Activated T-cell treated with anti-CD3 and anti-CD28 coated beads, Interleukin-2, amount 50 U/mL, for 72 hours (primary cell): ENCODE measurements around the gene CCDC69. TPM values are rescaled to one million over a fixed set of nuclear protein-coding genes. Genes with fewer than 3 reads are reported as not detected.
"Not testable (repeated sequence)": the region's sequence is repeated elsewhere in the genome, so short reads cannot be mapped to it uniquely, and the experiment has no call there.

Experiments used
- ATAC-seq, 2 donors: fragments of 150-1000 bp; cut with Tn5 transposase; replicated peaks in 1 of 2; 2 replicates each; pipeline ENCODE4 v1.10.0; 2021; ENCODE audit warnings: moderate library complexity in 2 of 2, mild to moderate bottlenecking in 1 of 2
- DNase-seq, 2 donors: peaks; one replicate each; pipeline ENCODE4 v3.0.0; 2021 to 2022; ENCODE audit warnings: mixed read lengths in 1 of 2
- H3K27ac Mint-ChIP-seq: one replicate; pipeline ENCODE4 v1.8.0; 2022; ENCODE audit warnings: mild to moderate bottlenecking, moderate library complexity, mixed read lengths
- H3K27me3 Mint-ChIP-seq: one replicate; pipeline ENCODE4 v1.8.0; 2022; ENCODE audit warnings: low read depth, mixed read lengths
- H3K36me3 Mint-ChIP-seq, 2 donors: one replicate each; pipeline ENCODE4 v1.8.0; 2022; ENCODE audit warnings: mixed read lengths in 2 of 2, mild to moderate bottlenecking in 1 of 2; ENCODE audit not compliant: insufficient read depth in 2 of 2
- H3K4me1 Mint-ChIP-seq: one replicate; pipeline ENCODE4 v1.8.0; 2022; ENCODE audit warnings: low read depth, mixed read lengths
- H3K4me3 Mint-ChIP-seq, 2 donors: one replicate each; pipeline ENCODE4 v1.8.0; 2022; ENCODE audit warnings: mild to moderate bottlenecking in 2 of 2, mixed read lengths in 2 of 2, moderate library complexity in 2 of 2
- H3K9me3 Mint-ChIP-seq, 2 donors: one replicate each; pipeline ENCODE4 v1.8.0; 2022; ENCODE audit warnings: mixed read lengths in 2 of 2
- total RNA-seq, 2 donors: library from RNA; stranded (reverse); gene quantifications; one replicate each; pipeline ENCODE4 v1.2.3, GENCODE V29; 2022

CCDC69 gene
- total RNA-seq, 2 donors from 2014 or later = 44.8 to 53.1 TPM

DNA sequence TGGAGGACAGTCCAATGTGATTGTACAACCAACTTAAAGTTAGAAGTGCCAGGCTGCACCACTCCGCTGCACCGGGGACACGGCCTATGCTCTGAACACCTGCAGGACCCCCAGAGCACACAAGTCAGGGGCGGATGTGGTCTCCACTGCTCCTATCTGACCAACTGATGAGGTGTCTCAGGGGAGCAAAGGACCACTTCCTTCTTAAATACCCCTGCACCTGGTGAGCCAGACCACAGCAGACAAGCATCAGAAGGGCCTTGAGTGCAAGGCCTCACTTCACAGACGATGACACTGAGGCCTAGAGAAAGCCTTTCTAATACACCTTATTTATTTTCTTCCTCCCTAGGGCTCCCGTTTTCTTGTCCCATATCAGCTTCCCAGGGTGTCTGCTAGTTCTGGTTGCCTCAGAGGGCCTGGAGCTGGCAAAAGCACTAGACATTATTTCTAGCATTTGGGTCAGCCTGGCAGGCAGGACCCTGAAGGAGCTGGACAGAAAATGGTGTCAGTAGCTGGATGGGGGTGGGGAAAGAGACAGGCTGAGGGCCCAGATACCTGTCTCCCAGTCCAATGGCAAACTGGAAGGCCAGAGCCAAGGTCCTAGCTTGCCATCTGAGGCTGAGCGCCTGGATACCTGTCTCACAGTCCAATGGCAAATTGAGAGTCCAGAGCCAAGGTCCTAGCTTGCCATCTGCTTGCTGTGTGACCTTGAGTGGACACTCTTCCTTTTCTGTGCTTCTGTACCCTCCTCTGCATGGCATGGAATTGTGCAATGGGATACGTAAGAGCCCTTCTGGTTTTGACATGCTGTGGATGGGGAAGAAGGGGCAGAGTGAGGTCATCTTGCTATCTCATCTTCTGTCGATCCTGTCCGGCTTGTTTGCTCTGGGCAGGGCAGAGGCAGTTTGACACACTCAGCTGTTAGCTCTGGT is 9.0 kb downstream of the CCDC69 start:
- Mint-ChIP-seq H3K36me3 (peaks cover 0 to 7% of the 10 kb centered on the region in 2 donors), H3K9me3 (no peaks in the 10 kb centered on the region), H3K4me1 (peaks cover 94% of the 10 kb centered on the region), H3K27ac (peak overlapping the region; percentile 97), H3K27me3 (no peaks in the 10 kb centered on the region), H3K4me3 (peak overlapping the region; percentile 93 to 96)
- peak; percentile 49 to 53 for ATAC-seq
- DNase-seq = peak; percentile 63

DNA sequence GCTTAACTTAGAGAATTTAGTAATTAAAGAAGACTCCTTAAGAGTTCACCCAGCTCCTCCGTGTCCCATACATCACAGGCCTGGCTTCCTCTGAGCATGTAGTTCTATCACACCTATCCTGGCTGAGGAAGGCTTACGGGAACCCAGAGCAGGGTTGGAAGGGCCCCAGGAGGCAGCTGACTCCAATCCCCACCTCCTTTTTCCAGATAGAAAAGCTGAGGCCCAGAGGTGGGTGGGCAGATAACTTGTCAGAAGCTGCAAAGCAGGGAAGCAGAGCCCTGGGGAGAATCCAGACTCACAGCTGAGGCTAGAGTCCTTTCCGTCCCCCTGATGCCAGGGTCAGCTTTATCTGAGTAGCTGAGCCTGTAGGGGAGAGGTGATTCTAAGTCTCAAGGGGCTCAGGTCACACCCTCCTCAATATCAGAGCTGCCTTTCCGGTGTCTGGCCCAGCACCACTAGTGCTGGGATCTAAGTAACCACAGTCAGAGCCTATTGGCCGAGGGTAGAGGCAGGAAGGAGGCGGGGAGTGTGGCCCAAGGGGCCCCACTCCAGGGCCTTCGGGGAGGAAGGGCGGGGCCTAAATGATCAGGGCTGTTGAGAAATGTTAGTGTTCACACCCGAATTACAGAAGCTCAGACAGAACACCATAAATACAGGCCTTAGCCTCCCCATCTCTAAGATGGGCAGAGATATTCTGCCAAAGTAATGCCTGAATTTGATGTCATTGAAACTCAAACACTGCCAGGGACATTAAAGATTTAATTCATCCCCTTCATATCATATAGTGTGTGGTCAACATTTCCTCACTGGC is 9.9 kb downstream of the CCDC69 start:
- ATAC-seq (peak; percentile 90), DNase-seq (peak; percentile 88 to 90)
- peak overlapping the region; percentile 93 to 96 for H3K4me3 Mint-ChIP-seq
- H3K27me3 Mint-ChIP-seq = no peaks in the 10 kb centered on the region
- peaks cover 0 to 7% of the 10 kb centered on the region in 2 donors for H3K36me3 Mint-ChIP-seq
- peaks cover 94% of the 10 kb centered on the region for H3K4me1 Mint-ChIP-seq
- peak overlapping the region; percentile 97 for H3K27ac Mint-ChIP-seq
- no peaks in the 10 kb centered on the region for H3K9me3 Mint-ChIP-seq

DNA sequence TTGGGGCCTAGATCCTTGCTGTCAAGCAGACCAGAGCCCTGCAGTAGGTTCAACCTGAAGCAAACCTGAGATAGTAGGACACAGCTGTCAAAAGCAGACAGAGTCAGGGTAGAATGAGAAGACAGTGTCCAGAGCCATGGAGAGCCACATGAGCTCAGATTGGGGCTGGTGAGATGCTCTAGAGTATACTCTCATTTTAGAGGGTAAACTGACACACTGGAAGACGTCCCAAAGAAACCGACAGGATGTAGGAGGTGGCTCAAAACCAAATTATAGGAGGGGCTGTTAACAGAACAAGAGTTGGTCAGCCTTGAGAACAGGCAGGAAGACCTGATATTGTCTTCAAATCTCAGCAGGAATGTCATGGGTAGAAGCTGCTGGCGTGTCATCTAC is 11.5 kb downstream of the CCDC69 start:
- ATAC-seq = peak; percentile 12 to 21
- Mint-ChIP-seq H3K27ac (peak overlapping the region; percentile 94), H3K36me3 (peaks cover 4 to 5% of the 10 kb centered on the region in 2 donors), H3K4me3 (peak overlapping the region; percentile 87 to 93), H3K9me3 (no peaks in the 10 kb centered on the region), H3K27me3 (no peaks in the 10 kb centered on the region), H3K4me1 (peaks cover 94% of the 10 kb centered on the region)
- DNase-seq = no peak

DNA sequence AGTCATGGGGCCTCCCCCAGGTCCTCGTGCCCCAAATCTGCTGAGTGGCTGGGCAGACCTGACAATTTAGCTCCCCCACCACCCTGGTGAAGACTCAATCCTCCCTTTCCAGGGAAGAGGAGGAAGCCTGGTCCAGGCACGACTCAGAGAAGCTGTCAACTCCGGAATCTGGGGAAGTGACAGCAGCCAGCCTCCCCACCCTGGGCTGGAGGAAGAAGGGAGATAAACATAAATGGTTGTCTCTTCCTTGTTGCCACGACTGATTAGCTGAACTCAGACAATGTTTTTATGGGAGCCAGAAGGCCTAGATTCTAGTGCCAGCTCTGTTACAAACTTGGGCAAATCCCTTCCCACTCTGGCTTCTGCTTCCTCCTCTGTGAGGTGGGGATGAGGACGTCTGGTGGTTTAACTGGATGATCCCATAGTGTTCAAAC is 15.4 kb downstream of the CCDC69 start:
- DNase-seq (no peak), ATAC-seq (no peak)
- H3K4me3 Mint-ChIP-seq = peak overlapping the region; percentile 37 to 49
- no peaks in the 10 kb centered on the region for H3K9me3 Mint-ChIP-seq
- no peaks in the 10 kb centered on the region for H3K27me3 Mint-ChIP-seq
- peaks cover 75% of the 10 kb centered on the region for H3K4me1 Mint-ChIP-seq
- H3K27ac Mint-ChIP-seq = peak overlapping the region; percentile 86
- H3K36me3 Mint-ChIP-seq = peaks cover 0 to 4% of the 10 kb centered on the region in 2 donors

DNA sequence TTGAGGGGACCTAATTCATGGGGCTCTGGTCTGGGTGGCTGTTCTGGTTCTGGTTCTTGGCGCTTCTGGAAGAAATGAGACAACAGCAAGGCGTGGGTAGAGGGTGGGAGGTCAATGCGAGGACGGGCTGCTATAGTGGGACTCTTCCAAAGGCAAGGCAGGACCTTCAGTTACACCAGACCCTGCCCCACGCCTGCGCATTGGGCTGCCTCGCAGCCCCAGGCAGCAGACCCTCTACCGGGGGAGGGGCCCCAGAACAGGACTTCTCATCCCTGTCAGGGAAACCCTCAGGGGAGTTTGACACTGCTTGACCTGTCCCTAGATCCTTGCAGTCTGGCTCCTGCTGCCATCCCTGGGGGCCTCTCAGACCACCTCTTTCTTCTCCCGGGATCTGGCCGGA is 18.5 kb downstream of the CCDC69 start:
- H3K27me3 Mint-ChIP-seq = no peaks in the 10 kb centered on the region
- ATAC-seq (no peak), DNase-seq (no peak)
- peaks cover 2 to 5% of the 10 kb centered on the region in 2 donors for H3K36me3 Mint-ChIP-seq
- H3K27ac Mint-ChIP-seq = peak overlapping the region; percentile 32
- H3K4me1 Mint-ChIP-seq = peaks cover 58% of the 10 kb centered on the region
- H3K9me3 Mint-ChIP-seq = no peaks in the 10 kb centered on the region
- no peak overlapping the region for H3K4me3 Mint-ChIP-seq

DNA sequence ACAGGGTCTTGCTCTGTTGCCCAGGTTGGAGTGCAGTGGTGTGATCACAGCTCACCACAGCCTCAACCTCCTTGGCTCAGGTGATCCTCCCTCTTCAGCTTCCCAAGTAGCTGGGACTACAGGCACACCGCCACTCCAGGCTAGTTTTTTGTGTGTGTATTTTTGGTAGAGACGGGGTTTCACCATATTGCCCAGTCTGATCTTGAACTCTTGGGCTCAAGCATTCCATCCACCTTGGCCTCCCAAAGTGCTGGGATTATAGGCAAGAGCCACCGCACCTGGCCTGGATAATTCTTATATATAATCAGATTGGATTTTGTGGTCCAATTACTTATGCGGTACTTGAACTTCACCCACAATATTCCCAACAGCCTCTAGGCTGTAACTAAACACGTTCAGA is 19.8 kb downstream of the CCDC69 start:
- DNase-seq (no peak), ATAC-seq (no peak)
- H3K9me3 Mint-ChIP-seq = no peaks in the 10 kb centered on the region
- peak overlapping the region; percentile 7 for H3K27ac Mint-ChIP-seq
- H3K27me3 Mint-ChIP-seq = no peaks in the 10 kb centered on the region
- H3K4me3 Mint-ChIP-seq = no peak overlapping the region
- peaks cover 46% of the 10 kb centered on the region for H3K4me1 Mint-ChIP-seq
- H3K36me3 Mint-ChIP-seq = peaks cover 2 to 5% of the 10 kb centered on the region in 2 donors

DNA sequence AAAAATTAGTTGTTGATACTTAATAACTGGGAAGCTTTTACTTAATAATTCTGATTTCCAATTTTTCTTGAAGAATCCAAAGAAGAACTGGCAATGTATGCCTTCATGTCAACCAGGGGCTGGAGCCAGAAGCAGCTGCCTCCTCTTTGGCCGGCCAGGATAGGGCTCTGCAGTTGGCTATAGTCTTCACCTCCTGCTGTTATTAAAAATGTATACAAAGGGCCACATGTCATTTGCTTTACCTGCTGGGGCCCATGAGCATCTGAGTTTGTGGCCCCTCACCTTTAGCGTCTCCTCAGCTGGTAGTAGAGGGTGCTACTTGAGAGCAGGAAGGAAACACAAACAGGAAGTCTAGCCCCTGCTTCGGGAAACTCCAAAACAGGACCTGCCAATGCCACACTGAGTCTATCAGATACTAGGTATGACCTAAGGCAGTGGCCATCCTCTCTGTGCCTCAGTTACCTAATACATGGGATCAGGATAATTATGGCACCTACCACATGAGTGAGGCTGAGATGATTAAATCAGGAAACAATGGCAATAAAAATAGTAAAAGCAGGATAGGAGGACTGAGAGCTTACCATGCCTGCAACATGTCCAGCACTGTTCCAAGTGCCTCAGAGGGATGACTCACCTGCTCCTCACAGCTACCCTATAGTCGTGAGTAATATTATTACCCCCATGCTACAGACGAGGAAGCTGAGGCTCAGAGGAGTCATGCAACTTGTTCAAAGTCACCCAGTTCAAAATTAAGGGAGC is 21.3 kb downstream of the CCDC69 start:
- peak; percentile 99 for ATAC-seq
- Mint-ChIP-seq H3K36me3 (peaks cover 2 to 5% of the 10 kb centered on the region in 2 donors), H3K9me3 (no peaks in the 10 kb centered on the region), H3K4me3 (peak overlapping the region; percentile 12 to 59), H3K27ac (peak overlapping the region; percentile 86), H3K27me3 (no peaks in the 10 kb centered on the region), H3K4me1 (peaks cover 36% of the 10 kb centered on the region)
- peak; percentile 39 to 47 for DNase-seq

DNA sequence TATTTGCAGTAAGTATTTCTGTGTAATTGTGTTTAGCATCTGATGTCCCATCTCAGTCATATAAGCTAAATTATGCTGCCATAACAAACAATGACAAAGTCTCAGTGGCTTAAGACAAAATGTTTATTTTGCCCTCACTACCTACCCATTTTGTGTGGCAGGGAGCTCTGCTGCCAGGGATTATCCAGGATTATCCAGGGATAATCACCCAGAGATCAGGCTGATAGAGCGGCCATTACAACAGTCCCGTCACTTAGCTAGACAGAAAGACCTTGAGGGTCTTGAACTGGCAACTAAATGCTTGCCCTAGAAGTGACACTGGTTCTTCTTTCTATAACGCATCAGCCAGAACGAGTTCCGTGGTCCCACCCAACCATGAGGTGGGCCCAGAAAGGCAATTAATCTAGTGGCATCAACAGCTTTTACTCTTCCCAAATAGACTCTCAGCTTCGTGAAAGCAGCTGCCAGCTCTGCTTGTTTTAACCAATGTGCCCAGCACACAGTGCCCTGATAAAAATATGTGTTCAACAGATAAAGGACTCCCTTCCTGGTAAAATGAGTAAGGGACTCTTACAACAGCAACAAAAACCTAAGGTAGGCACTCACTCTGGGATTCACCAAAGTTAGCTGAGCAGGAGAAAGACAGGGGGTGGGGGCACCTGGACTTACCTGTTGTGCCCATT is 22.8 kb downstream of the CCDC69 start:
- H3K4me1 Mint-ChIP-seq = peaks cover 47% of the 10 kb centered on the region
- no peaks in the 10 kb centered on the region for H3K9me3 Mint-ChIP-seq
- no peaks in the 10 kb centered on the region for H3K27me3 Mint-ChIP-seq
- H3K27ac Mint-ChIP-seq = peak overlapping the region; percentile 85
- no peak overlapping the region for H3K4me3 Mint-ChIP-seq
- DNase-seq = no peak
- no peak for ATAC-seq
- H3K36me3 Mint-ChIP-seq = peaks cover 4 to 5% of the 10 kb centered on the region in 2 donors

DNA sequence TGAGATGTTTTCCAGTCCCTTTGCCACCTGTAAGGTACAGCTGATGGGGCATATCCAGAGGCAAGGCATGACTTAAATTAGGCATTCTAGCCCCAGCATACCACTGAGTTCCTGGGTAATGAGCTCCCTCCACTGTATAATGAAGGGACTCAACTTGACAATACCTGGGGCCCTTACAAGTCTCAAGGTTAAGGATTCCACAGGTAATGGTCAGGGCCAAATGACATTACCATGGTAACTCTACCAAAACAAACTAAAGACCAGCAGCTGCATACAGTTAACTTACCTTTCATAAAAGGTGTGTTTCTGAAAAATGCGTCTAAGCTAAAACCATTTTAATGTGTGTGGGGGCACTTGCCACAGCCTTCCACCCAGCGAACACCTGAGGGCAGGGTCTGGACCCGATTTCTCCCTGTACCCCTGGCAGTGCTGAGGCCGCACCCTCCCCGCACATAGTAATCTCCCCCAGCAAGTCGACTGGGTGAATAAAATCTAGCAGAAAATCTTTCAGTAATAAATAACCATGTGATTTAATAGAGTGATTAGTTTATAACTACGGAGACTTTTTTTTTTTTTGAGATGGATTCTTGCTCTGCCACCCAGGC is 24.2 kb downstream of the CCDC69 start:
- Mint-ChIP-seq H3K27me3 (no peaks in the 10 kb centered on the region), H3K4me3 (no peak overlapping the region), H3K4me1 (peaks cover 48% of the 10 kb centered on the region), H3K36me3 (peaks cover 7 to 10% of the 10 kb centered on the region in 2 donors), H3K27ac (no peak overlapping the region), H3K9me3 (peaks cover 0 to 3% of the 10 kb centered on the region in 2 donors)
- no peak for DNase-seq
- ATAC-seq = no peak

DNA sequence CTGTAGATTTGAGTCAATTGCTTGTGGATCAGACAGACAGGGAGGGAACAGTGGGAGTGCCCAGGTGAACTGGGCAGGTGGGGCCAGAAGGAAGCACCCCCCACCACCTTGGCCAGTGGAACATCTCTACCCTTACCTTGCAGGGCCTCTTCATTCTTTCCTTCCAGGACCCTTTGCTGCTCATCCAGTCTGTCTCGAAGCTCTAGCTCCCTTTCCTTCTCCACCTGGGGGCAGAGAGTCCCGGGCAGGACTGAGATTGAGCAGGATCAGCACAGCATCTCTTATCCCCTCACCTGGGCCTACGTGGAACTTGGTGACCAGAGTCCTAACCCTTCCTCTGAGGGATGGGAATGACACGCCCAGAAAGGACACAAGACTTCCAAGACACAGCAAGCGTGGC is 25.0 kb downstream of the CCDC69 start:
- no peaks in the 10 kb centered on the region for H3K27me3 Mint-ChIP-seq
- H3K4me3 Mint-ChIP-seq = no peak overlapping the region
- DNase-seq (no peak), ATAC-seq (no peak)
- H3K9me3 Mint-ChIP-seq = peaks cover 0 to 3% of the 10 kb centered on the region in 2 donors
- H3K27ac Mint-ChIP-seq = no peak overlapping the region
- peaks cover 7 to 14% of the 10 kb centered on the region in 2 donors for H3K36me3 Mint-ChIP-seq
- H3K4me1 Mint-ChIP-seq = peaks cover 49% of the 10 kb centered on the region

DNA sequence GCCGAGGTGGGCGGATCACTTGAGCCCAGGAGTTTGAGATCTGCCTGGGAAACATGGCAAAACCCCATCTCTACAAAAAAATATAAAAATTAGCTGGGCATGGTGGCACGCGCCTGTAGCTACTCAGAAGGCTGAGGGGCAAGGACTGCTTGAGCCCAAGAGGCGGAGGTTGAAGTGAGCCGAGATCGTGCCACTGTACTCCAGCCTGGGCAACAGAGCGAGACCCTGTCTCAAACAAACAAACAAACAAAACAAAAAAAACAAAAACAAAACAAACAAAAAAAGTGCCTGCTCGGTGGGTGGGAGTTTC is 26.6 kb downstream of the CCDC69 start:
- not testable (repeated sequence) for H3K4me3 Mint-ChIP-seq

More for the DNA sequence above, 26.6 kb downstream of the CCDC69 start:
- not testable (repeated sequence) for H3K9me3 Mint-ChIP-seq, H3K27ac Mint-ChIP-seq, ATAC-seq, H3K27me3 Mint-ChIP-seq, DNase-seq
- Mint-ChIP-seq H3K4me1 (peaks cover 40% of the 10 kb centered on the region), H3K36me3 (peaks cover 12 to 29% of the 10 kb centered on the region in 2 donors)
